Measurements from ENCODE around the gene NT5DC1.
A peak's percentile ranks its signal among the peaks of the same experiment; 100 is the strongest.

NT5DC1 gene

GRCh38 chr6:116133453-116133852, 32.8 kb downstream of the NT5DC1 start:
- DNase-seq (ENCODE audit: extremely low read depth in 1 of 2, low read depth in 1 of 2) = no peak

DNA sequence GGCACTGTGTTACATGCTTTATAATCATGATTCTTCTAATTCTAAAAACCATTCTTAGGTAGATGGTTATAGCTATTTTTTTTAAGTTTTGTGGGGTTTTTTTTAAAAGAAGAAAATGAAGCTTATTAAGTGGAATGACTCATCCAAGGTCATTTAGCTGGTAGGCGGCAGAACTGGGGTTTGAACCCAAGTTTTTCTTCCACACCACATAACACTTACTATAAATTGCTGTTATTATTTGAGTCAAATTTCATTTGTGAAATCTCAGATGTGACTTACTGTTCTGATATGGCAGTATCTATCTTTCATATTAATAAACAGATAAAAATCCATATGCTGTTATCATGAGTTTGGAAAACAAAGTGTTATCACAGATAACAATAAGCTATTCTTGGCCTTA, 35.7 kb downstream of the NT5DC1 start:
- DNase-seq (ENCODE audit: extremely low read depth in 1 of 2, low read depth in 1 of 2) = no peak

DNA sequence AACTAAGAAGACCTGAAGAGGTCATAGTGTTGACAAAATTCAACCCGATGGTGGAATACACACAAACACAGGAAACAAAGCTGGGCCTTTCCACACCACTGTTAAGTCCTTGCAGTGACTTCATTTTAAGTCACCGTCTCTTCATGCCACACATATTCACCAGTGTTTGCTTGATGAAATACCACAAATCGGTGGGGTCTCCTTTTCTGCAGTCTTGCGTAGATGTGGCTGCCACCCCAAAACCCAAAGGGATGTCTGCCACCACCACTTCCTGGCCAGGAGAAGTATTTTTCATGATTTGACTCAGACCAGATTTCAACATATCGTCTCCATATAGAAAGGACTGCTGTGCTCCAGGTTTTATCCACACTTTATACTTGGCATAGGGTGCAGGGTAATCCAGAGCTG, 36.3 kb downstream of the NT5DC1 start:
- peak in 1 of 2 donors; percentile 25 for DNase-seq (ENCODE audit: extremely low read depth in 1 of 2, low read depth in 1 of 2)

GRCh38 chr6:116139917-116140316, 39.3 kb downstream of the NT5DC1 start:
- DNase-seq (ENCODE audit: extremely low read depth in 1 of 2, low read depth in 1 of 2) = no peak

DNA sequence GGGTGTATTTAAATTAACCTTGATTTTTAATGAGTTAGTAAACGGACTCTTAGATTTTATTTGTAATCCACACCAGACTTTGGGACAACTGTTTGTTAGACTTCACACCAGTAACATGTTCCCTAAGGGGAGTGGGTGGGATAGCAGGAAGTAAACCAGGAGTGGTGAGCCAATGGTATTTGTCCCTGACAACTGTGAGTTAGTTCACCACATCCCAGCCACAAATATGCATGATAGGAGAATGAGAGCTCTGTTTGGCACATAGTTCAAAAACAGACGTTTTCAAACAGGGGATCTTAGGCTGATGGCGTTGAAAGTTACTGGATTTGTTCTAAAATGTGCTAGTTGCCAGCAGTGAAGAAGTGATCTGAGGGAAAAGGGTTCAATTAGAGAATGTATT, 44.0 kb downstream of the NT5DC1 start:
- DNase-seq (ENCODE audit: extremely low read depth in 1 of 2, low read depth in 1 of 2) = no peak

GRCh38 chr6:116145803-116146675, 45.4 kb downstream of the NT5DC1 start:
- DNase-seq (ENCODE audit: extremely low read depth in 1 of 2, low read depth in 1 of 2) = no peak

DNA sequence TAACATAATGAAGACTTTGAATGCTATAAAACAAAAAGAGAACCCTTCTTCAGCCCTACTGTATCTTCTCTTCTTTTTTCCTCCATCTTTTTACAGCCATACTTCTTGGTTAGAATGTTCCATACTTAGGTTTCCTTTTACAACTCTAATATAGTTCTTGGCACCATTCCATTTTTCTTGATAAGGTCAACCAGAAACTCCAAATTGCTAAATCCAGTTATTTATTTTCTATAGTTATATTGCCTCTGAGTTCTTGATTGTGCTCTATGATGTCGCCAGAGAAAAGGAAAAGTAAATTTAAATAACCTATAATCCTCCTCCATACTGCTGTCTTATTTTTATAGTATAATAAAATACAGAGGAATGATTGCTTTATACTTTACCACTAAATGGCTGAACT, 52.0 kb downstream of the NT5DC1 start:
- DNase-seq (ENCODE audit: extremely low read depth in 1 of 2, low read depth in 1 of 2) = no peak

- no peak for DNase-seq (ENCODE audit: extremely low read depth in 1 of 2, low read depth in 1 of 2)
These were observed 54.2 kb downstream of the NT5DC1 start for GRCh38 chr6:116154887-116155286.

DNA sequence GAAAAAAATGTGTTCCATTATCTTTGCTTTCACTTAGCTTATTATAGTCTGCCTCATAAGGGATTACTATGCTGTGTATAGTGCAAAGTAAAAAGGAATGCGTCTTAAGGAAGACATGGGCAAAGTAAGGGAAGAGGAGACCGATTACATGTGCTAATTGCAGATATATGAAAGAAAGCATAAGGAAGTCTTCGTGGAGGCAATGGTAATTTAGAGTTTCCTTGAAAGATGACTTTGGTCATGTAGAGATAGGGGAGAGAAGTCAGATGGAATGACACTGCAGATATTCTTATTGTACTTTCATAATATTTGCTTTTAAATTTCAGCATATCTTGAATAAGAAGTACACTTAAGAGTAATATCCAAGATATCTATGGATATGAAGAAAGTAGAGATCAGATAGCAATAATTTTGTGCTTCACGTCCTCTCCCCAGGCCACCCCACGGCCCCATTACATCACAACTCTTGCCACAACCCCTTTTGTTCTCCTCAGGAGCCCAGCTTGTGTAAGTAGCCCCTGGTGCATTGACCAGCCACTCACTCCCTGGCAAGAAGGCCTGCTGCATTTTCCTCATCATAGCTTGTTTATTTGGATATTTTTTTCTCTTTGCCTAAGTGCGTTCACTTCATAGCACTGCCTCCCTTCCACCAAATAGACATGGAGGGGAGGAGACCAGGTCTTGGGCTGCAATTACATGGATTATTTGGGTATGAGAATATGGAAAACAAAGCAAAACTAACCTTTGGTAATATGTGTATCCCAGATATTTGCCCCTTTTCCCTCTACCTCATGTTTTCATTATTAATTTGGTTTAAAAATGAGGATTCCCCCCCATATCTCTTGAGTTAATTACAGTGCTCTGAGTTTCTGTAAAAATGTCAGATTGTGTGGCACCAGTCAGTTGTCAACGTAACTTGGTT, 56.0 kb downstream of the NT5DC1 start:
- DNase-seq (ENCODE audit: extremely low read depth in 1 of 2, low read depth in 1 of 2) = no peak

GRCh38 chr6:116157391-116157790, 56.7 kb downstream of the NT5DC1 start:
- DNase-seq (ENCODE audit: extremely low read depth in 1 of 2, low read depth in 1 of 2) = no peak

GRCh38 chr6:116158641-116159040, 58.0 kb downstream of the NT5DC1 start:
- no peak for DNase-seq (ENCODE audit: extremely low read depth in 1 of 2, low read depth in 1 of 2)

- no peak for DNase-seq (ENCODE audit: extremely low read depth in 1 of 2, low read depth in 1 of 2)
These were observed 59.3 kb downstream of the NT5DC1 start for GRCh38 chr6:116159782-116160524.

GRCh38 chr6:116165596-116165995, 64.9 kb downstream of the NT5DC1 start:
- DNase-seq (ENCODE audit: extremely low read depth in 1 of 2, low read depth in 1 of 2) = no peak

- no peak for DNase-seq (ENCODE audit: extremely low read depth in 1 of 2, low read depth in 1 of 2)
These were observed 65.7 kb downstream of the NT5DC1 start for GRCh38 chr6:116166369-116166768.

GRCh38 chr6:116168148-116168547, 67.5 kb downstream of the NT5DC1 start:
- no peak for DNase-seq (ENCODE audit: extremely low read depth in 1 of 2, low read depth in 1 of 2)

GRCh38 chr6:116169880-116170279, 69.2 kb downstream of the NT5DC1 start:
- DNase-seq (ENCODE audit: extremely low read depth in 1 of 2, low read depth in 1 of 2) = no peak

- no peak for DNase-seq (ENCODE audit: extremely low read depth in 1 of 2, low read depth in 1 of 2)
These were observed 69.9 kb downstream of the NT5DC1 start for GRCh38 chr6:116170358-116171057.

GRCh38 chr6:116173928-116174327, 73.3 kb downstream of the NT5DC1 start:
- DNase-seq (ENCODE audit: extremely low read depth in 1 of 2, low read depth in 1 of 2) = no peak

GRCh38 chr6:116175344-116175743, 74.7 kb downstream of the NT5DC1 start:
- no peak for DNase-seq (ENCODE audit: extremely low read depth in 1 of 2, low read depth in 1 of 2)

- DNase-seq (ENCODE audit: extremely low read depth in 1 of 2, low read depth in 1 of 2) = no peak
These were observed 75.9 kb downstream of the NT5DC1 start for GRCh38 chr6:116176596-116176995.
